ENCODE results near the gene FAM200B.

FAM200B gene

DNA sequence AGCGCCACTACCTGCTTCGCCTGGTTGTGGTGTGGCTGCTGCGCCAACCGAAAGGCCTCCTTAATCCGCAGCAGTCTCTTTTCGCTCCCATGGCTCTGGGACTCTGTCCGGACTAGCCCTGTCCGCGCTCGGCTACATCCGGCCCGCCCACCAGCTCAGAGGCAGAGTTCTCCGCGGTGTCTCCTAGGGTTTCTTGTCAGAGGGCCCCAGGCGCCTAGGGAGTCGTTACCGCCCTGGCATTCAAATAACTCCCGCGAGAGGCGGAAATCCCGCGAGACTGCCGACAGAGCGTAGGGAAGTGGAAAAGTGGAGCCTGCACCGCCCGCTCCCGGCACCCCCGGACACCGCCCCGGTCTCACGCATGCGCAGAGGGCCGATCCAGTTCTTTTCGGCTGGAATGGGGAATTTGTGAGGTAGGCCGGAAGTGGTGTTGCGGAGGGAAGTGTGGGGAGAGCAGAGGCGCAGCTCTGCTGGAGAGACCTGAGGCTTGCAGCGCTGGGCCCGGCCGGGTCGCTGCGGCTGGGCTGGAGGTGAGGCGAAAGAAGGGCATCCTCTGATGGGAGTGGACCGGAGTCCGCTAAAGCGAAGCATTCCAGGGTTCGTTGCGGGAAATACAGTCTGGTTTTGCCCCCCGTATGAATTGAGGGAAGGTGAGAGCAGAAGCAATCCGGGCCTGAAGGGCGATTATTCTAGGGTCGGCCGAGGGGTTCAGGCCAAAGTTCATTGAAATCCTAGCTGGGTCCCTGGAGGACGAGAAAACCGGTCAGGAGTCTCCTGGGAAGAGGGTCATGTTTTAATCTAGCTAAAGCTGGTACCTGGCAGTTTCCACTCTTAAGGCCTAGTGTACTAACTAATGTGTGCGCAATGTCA is at the start of gene FAM200B:
FAM200B (plus strand) TSS at position 456 of the 870 bp plus-strand sequence. CDS start 5,151 bp downstream, outside the sequence.
- Histone ChIP-seq H3K27me3 (no peaks in the 10 kb centered on the region), H3K27ac (peak within 1 kb of the TSS; percentile 53 to 95 (median 90)), H3K36me3 (peaks cover 16 to 40% (median 31%) of the 10 kb centered on the region in 11 experiments), H3K9me3 (replicated peaks in 1 of 11) (peaks cover 0 to 15% (median 4%) of the 10 kb centered on the region in 11 experiments; a peak in 8 of 22 replicates), H3K4me1 (peaks cover 22 to 76% (median 45%) of the 10 kb centered on the region in 10 experiments), H3K4me3 (peak within 1 kb of the TSS; percentile 72 to 94 (median 78)), H4K20me1 (no peaks in the 10 kb centered on the region), H3K4me2 (peak within 1 kb of the TSS; percentile 68 to 93 (median 83)), H3K9ac (peak within 1 kb of the TSS; percentile 84 to 96 (median 90))
- TF ChIP-seq Cebpa-rat (IDR thresholded peaks at IDR 0.05): no peak

DNA sequence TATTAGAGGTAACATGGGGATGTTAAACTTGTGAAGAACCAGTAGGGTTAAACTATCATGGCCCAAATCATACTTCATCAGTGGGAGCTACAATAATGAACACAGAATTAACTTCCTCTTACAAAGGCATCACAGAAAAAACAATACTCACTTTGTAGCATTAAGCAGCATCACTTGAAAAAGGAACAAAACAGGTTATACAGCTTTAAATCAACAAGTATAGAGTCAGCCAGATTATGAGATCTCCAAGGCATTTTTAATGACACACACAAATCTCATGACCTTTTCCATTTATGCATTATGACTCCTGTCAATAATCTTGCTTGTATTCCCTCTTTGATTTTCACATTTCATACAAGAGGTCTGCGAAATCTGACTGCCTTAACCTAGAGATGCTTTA is 44.8 kb upstream of the FAM200B start:
- H3K9ac ChIP-seq: no peak overlapping the region
- H3K9me3 ChIP-seq (replicated peaks in 1 of 11): peaks cover 0 to 35% (median 27%) of the 10 kb centered on the region in 11 experiments; a peak in 18 of 22 replicates
- TF ChIP-seq Cebpa-rat (IDR thresholded peaks at IDR 0.05): no peak
- no peak overlapping the region for H3K4me2 ChIP-seq
- no peak overlapping the region for H3K4me3 ChIP-seq
- peaks cover 0 to 7% (median 0%) of the 10 kb centered on the region in 10 experiments; a peak in 1 of 20 replicates for H3K4me1 ChIP-seq
- H3K36me3 ChIP-seq: peaks cover 92 to 100% (median 97%) of the 10 kb centered on the region in 11 experiments
- peaks cover 0 to 99% (median 31%) of the 10 kb centered on the region in 11 experiments; a peak in 17 of 22 replicates for H4K20me1 ChIP-seq
- H3K27ac ChIP-seq: no peak overlapping the region
- no peaks in the 10 kb centered on the region for H3K27me3 ChIP-seq

DNA sequence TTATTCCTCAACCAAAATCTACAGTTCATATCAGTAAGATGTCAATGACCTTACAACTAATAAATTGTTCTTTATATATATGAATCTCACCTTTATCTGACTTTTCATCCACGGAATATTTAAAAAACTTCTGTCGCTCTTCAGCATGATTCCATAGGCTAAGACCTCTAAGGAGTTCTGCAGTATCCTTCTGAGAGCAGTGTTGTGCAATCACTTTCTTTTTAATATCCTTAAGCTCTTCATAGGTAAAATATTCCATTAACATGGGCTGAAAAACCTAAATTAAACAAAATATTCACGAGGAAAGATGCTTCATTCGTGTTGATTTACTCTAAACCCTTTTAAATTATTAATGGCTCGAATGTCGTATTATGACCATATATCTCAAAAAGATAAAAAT is 43.2 kb upstream of the FAM200B start:
- peaks cover 0 to 9% (median 0%) of the 10 kb centered on the region in 10 experiments; a peak in 1 of 20 replicates for H3K4me1 ChIP-seq
- no peak overlapping the region for H3K4me3 ChIP-seq
- H3K9ac ChIP-seq: no peak overlapping the region
- peaks cover 89 to 100% (median 96%) of the 10 kb centered on the region in 11 experiments for H3K36me3 ChIP-seq
- peaks cover 13 to 100% (median 47%) of the 10 kb centered on the region in 11 experiments; a peak in 21 of 22 replicates for H4K20me1 ChIP-seq
- no peak overlapping the region for H3K27ac ChIP-seq
- TF ChIP-seq Cebpa-rat (IDR thresholded peaks at IDR 0.05): 0 out of 22 replicates have a peak, but pooled peaks of 1 of the 11 experiments have one; percentile 34
- H3K27me3 ChIP-seq: no peaks in the 10 kb centered on the region
- no peak overlapping the region for H3K4me2 ChIP-seq
- H3K9me3 ChIP-seq (replicated peaks in 1 of 11): peaks cover 0 to 22% (median 13%) of the 10 kb centered on the region in 11 experiments; a peak in 17 of 22 replicates

DNA sequence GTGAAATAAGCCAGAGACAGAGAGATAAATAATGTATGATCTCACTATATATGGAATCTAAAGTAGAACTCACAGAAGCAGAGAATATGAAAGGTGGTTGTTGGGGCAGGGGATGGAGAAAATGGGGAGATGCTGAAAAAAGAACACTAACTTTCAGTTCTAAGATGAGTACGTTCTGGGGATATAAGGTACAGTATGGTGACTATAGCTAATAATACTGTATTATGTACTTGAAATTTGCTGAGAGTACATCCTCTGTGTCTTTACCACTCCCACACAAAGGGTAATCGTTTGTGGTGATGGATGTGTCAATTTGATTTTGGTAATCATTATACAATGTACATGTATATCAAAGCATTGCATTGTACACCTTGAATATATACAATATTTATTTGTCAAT is 33.0 kb upstream of the FAM200B start:
- H3K4me3 ChIP-seq: no peak overlapping the region
- H3K4me2 ChIP-seq: peak overlapping the region in 3 of 11 experiments; percentile 87 to 93 (median 90); a peak in 6 of 22 replicates
- H3K27me3 ChIP-seq: no peaks in the 10 kb centered on the region
- H4K20me1 ChIP-seq: peaks cover 52 to 100% (median 87%) of the 10 kb centered on the region in 11 experiments
- 0 out of 22 replicates have a peak, but pooled peaks cover 0 to 6% (median 0%) of the 10 kb centered on the region in 11 experiments for H3K9me3 ChIP-seq (replicated peaks in 1 of 11)
- H3K4me1 ChIP-seq: peaks cover 18 to 89% (median 40%) of the 10 kb centered on the region in 10 experiments
- no peak for TF ChIP-seq Cebpa-rat (IDR thresholded peaks at IDR 0.05)
- H3K27ac ChIP-seq: no peak overlapping the region
- peaks cover 15 to 67% (median 37%) of the 10 kb centered on the region in 11 experiments; a peak in 21 of 22 replicates for H3K36me3 ChIP-seq
- H3K9ac ChIP-seq: no peak overlapping the region

DNA sequence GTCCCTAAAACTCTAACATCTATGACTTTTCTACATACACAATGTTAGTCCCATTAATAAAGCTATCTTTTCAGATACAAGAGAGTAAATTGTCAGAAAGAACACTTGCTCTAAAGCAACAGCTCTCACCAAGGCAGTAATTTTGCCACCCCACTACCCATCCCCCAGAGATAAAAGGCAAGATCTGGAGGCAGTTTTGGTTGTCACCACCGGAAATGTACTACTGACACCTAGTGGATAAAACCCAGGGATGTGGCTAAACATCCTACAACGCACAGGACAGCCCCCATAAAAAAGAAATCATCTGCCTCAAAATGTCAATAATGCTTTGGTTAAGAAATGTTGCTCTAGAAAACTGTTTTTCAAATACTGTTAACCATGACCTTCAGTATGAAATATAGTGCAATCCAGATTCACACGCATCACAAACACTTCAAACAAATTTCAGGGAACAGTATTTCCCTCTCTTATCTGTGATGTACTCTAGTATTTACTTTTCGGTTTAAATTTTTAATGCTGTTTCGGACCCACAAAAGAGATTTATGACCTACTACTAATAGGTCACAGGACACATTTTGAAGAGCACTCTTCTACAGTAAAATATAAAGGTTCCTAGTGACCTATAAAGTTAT is 31.6 kb upstream of the FAM200B start:
- no peak for TF ChIP-seq Cebpa-rat (IDR thresholded peaks at IDR 0.05)
- Histone ChIP-seq H3K4me3 (peak overlapping the region in 4 of 10 experiments; percentile 19 to 99 (median 91); a peak in 5 of 20 replicates), H3K9me3 (replicated peaks in 1 of 11) (0 out of 22 replicates have a peak, but pooled peaks cover 0 to 6% (median 0%) of the 10 kb centered on the region in 11 experiments), H3K9ac (peak overlapping the region in 2 of 11 experiments; percentile 99; a peak in 2 of 22 replicates), H3K27ac (no peak overlapping the region; a peak in 1 of 22 replicates), H3K27me3 (no peaks in the 10 kb centered on the region), H3K4me1 (peaks cover 18 to 75% (median 44%) of the 10 kb centered on the region in 10 experiments), H3K4me2 (peak overlapping the region in 8 of 11 experiments; percentile 11 to 93 (median 88); a peak in 15 of 22 replicates), H3K36me3 (peaks cover 6 to 53% (median 23%) of the 10 kb centered on the region in 11 experiments; a peak in 17 of 22 replicates), H4K20me1 (peaks cover 48 to 92% (median 75%) of the 10 kb centered on the region in 11 experiments)

DNA sequence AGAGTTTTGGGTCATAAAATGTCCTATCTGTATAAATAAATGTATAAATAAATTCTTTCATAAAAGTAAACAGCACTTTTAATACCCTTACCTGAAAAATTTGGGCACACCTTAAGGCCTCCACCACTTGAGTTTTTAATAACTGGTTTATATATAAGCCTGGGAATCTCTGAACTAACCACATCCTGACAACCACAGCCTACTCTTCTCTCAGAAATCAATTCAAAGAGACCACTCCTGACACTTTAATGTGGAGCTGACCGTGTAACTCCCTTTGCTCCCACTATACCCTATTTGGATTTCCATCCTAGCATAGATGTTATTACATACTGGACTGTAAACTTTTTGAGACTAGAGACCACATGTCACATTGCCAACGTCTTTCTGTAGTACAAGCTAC is 30.0 kb upstream of the FAM200B start:
- H3K4me3 ChIP-seq: peak overlapping the region in 7 of 10 experiments; percentile 7 to 99 (median 91); a peak in 11 of 20 replicates
- H3K27ac ChIP-seq: peak overlapping the region in 5 of 11 experiments; percentile 0 to 100 (median 22); a peak in 4 of 22 replicates
- H3K9ac ChIP-seq: peak overlapping the region in 4 of 11 experiments; percentile 43 to 99 (median 96); a peak in 9 of 22 replicates
- TF ChIP-seq Cebpa-rat (IDR thresholded peaks at IDR 0.05): no peak
- H3K4me1 ChIP-seq: peaks cover 32 to 71% (median 56%) of the 10 kb centered on the region in 10 experiments
- H4K20me1 ChIP-seq: peaks cover 34 to 80% (median 58%) of the 10 kb centered on the region in 11 experiments
- no peaks in the 10 kb centered on the region for H3K27me3 ChIP-seq
- peaks cover 5 to 45% (median 18%) of the 10 kb centered on the region in 11 experiments; a peak in 16 of 22 replicates for H3K36me3 ChIP-seq
- 0 out of 22 replicates have a peak, but pooled peaks cover 0 to 6% (median 0%) of the 10 kb centered on the region in 11 experiments for H3K9me3 ChIP-seq (replicated peaks in 1 of 11)
- H3K4me2 ChIP-seq: peak overlapping the region; percentile 80 to 96 (median 90)

DNA sequence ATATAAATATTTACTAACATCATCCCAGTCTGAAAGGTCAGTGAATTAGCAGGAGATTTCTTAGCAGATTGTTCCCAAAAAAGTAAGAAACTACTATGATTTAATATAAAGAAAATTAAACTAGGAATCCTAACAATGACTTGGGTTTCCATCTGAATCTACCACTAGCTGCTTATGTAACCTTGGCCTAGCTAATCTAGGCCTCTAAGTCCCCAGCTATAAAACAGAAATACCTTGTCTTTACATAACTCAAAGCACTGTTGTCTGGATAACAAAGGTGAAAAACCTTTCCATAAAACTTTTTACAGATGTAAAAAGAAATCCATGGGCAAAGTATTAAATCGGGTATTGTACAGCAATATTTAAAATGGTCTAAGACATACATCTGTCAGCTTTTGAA is 29.4 kb upstream of the FAM200B start:
- H3K9ac ChIP-seq: peak overlapping the region in 5 of 11 experiments; percentile 7 to 99 (median 94); a peak in 10 of 22 replicates
- TF ChIP-seq Cebpa-rat (IDR thresholded peaks at IDR 0.05): no peak
- H3K27ac ChIP-seq: peak overlapping the region in 5 of 11 experiments; percentile 0 to 100 (median 22); a peak in 6 of 22 replicates
- H4K20me1 ChIP-seq: peaks cover 30 to 75% (median 53%) of the 10 kb centered on the region in 11 experiments
- no peaks in the 10 kb centered on the region for H3K27me3 ChIP-seq
- H3K9me3 ChIP-seq (replicated peaks in 1 of 11): 0 out of 22 replicates have a peak, but pooled peaks cover 0 to 6% (median 0%) of the 10 kb centered on the region in 11 experiments
- H3K4me2 ChIP-seq: peak overlapping the region; percentile 80 to 96 (median 90)
- H3K4me3 ChIP-seq: peak overlapping the region in 7 of 10 experiments; percentile 7 to 99 (median 91); a peak in 11 of 20 replicates
- peaks cover 5 to 45% (median 18%) of the 10 kb centered on the region in 11 experiments; a peak in 15 of 22 replicates for H3K36me3 ChIP-seq
- peaks cover 37 to 74% (median 61%) of the 10 kb centered on the region in 10 experiments for H3K4me1 ChIP-seq

DNA sequence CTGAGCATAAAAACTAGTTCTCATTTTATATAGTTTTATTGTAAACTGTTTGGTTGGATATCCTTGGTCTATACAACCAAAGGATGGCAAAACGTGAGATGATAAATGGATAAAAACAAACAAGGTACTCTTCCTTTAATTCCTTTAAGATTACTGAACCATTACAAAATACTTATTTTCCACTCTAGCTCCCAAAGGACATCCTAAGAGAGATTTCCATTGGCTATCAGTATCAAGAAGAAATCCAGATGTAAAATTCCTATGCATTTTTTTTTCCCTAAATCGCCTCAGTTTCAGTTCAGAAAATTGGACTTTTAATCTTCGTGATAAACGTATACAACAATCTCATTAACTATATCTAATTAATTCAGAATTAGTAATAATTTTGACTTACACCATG is 28.8 kb upstream of the FAM200B start:
- Histone ChIP-seq H3K4me1 (peaks cover 43 to 73% (median 66%) of the 10 kb centered on the region in 10 experiments), H3K9ac (peak overlapping the region; percentile 94 to 99 (median 98); a peak in 21 of 22 replicates), H3K27me3 (no peaks in the 10 kb centered on the region), H3K4me3 (peak overlapping the region; percentile 86 to 99 (median 91)), H3K27ac (peak overlapping the region in 10 of 11 experiments; percentile 99 to 100 (median 100); a peak in 18 of 22 replicates), H3K4me2 (peak overlapping the region; percentile 85 to 96 (median 90)), H3K9me3 (replicated peaks in 1 of 11) (0 out of 22 replicates have a peak, but pooled peaks cover 0 to 6% (median 0%) of the 10 kb centered on the region in 11 experiments), H3K36me3 (peaks cover 2 to 40% (median 13%) of the 10 kb centered on the region in 11 experiments; a peak in 15 of 22 replicates), H4K20me1 (peaks cover 24 to 68% (median 47%) of the 10 kb centered on the region in 11 experiments; a peak in 21 of 22 replicates)
- no peak for TF ChIP-seq Cebpa-rat (IDR thresholded peaks at IDR 0.05)

All from BLaER1 treated with 17β-estradiol and CSF1 and Interleukin-3, amounts not matched to agents 10 nM and 100 nM (cell line).